ENCODE measurements around the gene KANK2.
A peak's percentile ranks its signal among the peaks of the same experiment; 100 is the strongest.

Gene KANK2

GRCh38 chr19:11201791-11202190, 4.4 kb upstream of the KANK2 start:
- DNase-seq (ENCODE audit: insufficient read length, low spot score) (no peak), FAIRE-seq (no peak)
- TF ChIP-seq SPI1 (IDR thresholded peaks at IDR 0.05; ENCODE audit: low read depth, low read length) (no peak), PAX5 (IDR thresholded peaks at IDR 0.05; ENCODE audit: insufficient read depth, low read length, severe bottlenecking) (no peak), TAF1 (IDR thresholded peaks at IDR 0.05; ENCODE audit: low read depth, low read length) (no peak), POLR2AphosphoS5 (IDR thresholded peaks at IDR 0.05; ENCODE audit: low read depth, low read length) (no peak), POU2F2 (IDR thresholded peaks at IDR 0.05; ENCODE audit: low read depth, low read length) (no peak), POLR2A (IDR thresholded peaks at IDR 0.05; ENCODE audit: low read depth, low read length) (no peak)

GRCh38 chr19:11200931-11201330, 3.6 kb upstream of the KANK2 start:
- TF ChIP-seq PAX5 (IDR thresholded peaks at IDR 0.05; ENCODE audit: insufficient read depth, low read length, severe bottlenecking) (no peak), POU2F2 (IDR thresholded peaks at IDR 0.05; ENCODE audit: low read depth, low read length) (no peak), TAF1 (IDR thresholded peaks at IDR 0.05; ENCODE audit: low read depth, low read length) (no peak), POLR2A (IDR thresholded peaks at IDR 0.05; ENCODE audit: low read depth, low read length) (no peak), SPI1 (IDR thresholded peaks at IDR 0.05; ENCODE audit: low read depth, low read length) (no peak), POLR2AphosphoS5 (IDR thresholded peaks at IDR 0.05; ENCODE audit: low read depth, low read length) (no peak)
- DNase-seq (ENCODE audit: insufficient read length, low spot score) (no peak), FAIRE-seq (no peak)

DNA sequence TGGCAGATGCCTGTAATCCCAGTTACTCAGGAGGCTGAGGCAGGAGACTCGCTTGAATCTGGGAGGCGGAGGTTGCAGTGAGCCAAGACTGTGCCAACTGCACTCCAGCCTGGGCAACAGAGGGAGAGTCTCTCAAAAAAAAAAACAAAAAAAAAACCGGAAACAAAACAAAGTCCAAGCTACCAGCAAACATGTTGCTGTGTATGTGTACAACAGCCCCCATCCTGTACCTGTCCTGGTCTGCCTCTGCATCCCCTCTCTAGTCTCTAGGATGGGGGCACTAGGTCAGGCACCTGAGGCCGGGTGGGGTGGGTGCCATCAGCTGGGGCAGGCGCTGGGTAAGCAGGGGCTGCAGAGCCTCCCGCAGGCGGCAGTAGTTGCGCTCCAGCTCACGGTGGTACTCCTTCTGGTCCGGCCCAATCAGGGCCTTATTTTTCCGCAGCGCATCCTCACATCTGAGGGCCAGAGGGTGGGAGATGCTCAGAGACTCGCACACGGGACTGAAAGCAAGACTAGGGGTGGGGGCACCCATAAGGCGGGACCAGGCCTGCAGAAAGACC, 2.8 kb upstream of the KANK2 start:
- FAIRE-seq (no peak), DNase-seq (ENCODE audit: insufficient read length, low spot score) (no peak)
- TF ChIP-seq PAX5 (IDR thresholded peaks at IDR 0.05; ENCODE audit: insufficient read depth, low read length, severe bottlenecking) (no peak), SPI1 (IDR thresholded peaks at IDR 0.05; ENCODE audit: low read depth, low read length) (no peak), POLR2AphosphoS5 (IDR thresholded peaks at IDR 0.05; ENCODE audit: low read depth, low read length) (no peak), POU2F2 (IDR thresholded peaks at IDR 0.05; ENCODE audit: low read depth, low read length) (no peak), POLR2A (IDR thresholded peaks at IDR 0.05; ENCODE audit: low read depth, low read length) (no peak), TAF1 (IDR thresholded peaks at IDR 0.05; ENCODE audit: low read depth, low read length) (no peak)

DNA sequence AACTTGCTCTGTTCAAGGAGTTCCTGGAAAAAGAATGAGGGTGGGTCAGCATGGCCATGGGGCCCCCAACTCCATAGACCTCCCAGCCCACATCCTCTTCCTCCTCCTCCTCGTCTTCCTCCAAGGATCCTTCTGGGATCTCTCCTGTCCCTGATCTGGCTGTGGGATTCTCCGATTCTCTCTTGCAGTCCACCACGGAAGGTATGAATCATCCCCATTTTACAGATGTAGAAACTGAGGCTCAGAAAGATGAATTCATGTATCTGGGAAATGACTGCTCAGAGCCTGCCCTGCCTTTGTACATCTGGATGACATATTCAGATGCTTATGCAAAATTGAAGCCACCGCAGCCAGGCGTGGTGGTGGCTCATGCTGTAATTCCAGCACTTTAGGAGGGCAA, 2.2 kb upstream of the KANK2 start:
- FAIRE-seq (no peak), DNase-seq (ENCODE audit: insufficient read length, low spot score) (no peak)
- no peak for TF ChIP-seq POU2F2 (IDR thresholded peaks at IDR 0.05; ENCODE audit: low read depth, low read length)

DNA sequence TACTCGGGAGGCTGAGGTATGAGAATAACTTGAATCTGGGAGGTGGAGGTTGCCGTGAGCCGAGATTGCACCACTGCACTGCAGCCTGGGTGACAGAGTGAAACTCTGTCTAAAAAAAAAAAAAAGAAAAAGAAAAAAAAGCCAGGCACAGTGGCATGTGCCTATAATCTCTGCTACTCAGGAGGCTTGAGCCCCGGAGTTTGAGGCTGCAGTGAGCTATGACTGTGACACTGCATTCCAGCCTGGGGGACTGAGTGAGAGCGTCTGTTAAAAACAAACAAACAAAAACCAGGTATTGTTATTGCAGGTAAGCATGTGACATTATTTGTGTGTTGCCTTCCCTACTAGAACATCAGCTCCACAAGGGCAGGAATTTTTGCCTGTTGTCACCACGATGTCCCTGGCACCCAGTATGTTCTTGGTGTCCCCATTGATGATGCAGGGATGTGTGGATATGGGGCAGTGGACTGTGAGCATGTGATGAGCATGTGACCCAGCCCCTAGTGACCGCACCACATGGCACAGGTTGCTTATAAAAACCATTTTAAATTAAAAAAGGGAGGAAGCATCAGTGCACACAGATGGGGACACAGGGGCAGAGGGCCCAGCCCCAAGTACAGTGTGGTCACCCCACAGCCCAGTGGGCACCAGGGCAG, 1.6 kb upstream of the KANK2 start:
- FAIRE-seq (no peak), DNase-seq (ENCODE audit: insufficient read length, low spot score) (no peak)
- TF ChIP-seq TAF1 (IDR thresholded peaks at IDR 0.05; ENCODE audit: low read depth, low read length) = no peak
- no peak for TF ChIP-seq POLR2A (IDR thresholded peaks at IDR 0.05; ENCODE audit: low read depth, low read length)
- no peak for TF ChIP-seq SPI1 (IDR thresholded peaks at IDR 0.05; ENCODE audit: low read depth, low read length)
- no peak for TF ChIP-seq POU2F2 (IDR thresholded peaks at IDR 0.05; ENCODE audit: low read depth, low read length)
- TF ChIP-seq POLR2AphosphoS5 (IDR thresholded peaks at IDR 0.05; ENCODE audit: low read depth, low read length) = no peak
- TF ChIP-seq PAX5 (IDR thresholded peaks at IDR 0.05; ENCODE audit: insufficient read depth, low read length, severe bottlenecking) = no peak

GRCh38 chr19:11198175-11198534, 810 bp upstream of the KANK2 start:
- FAIRE-seq (no peak), DNase-seq (ENCODE audit: insufficient read length, low spot score) (no peak)
- no peak for TF ChIP-seq POU2F2 (IDR thresholded peaks at IDR 0.05; ENCODE audit: low read depth, low read length)
- TF ChIP-seq POLR2AphosphoS5 (IDR thresholded peaks at IDR 0.05; ENCODE audit: low read depth, low read length) = no peak
- TF ChIP-seq PAX5 (IDR thresholded peaks at IDR 0.05; ENCODE audit: insufficient read depth, low read length, severe bottlenecking) = no peak
- TF ChIP-seq POLR2A (IDR thresholded peaks at IDR 0.05; ENCODE audit: low read depth, low read length) = no peak
- no peak for TF ChIP-seq SPI1 (IDR thresholded peaks at IDR 0.05; ENCODE audit: low read depth, low read length)

GRCh38 chr19:11196406-11197287, 698 bp downstream of the KANK2 start:
- FAIRE-seq (no peak), DNase-seq (ENCODE audit: insufficient read length, low spot score) (no peak)
- no peak for TF ChIP-seq POLR2A (IDR thresholded peaks at IDR 0.05; ENCODE audit: low read depth, low read length)
- no peak for TF ChIP-seq TAF1 (IDR thresholded peaks at IDR 0.05; ENCODE audit: low read depth, low read length)
- TF ChIP-seq SPI1 (IDR thresholded peaks at IDR 0.05; ENCODE audit: low read depth, low read length) = no peak
- no peak for TF ChIP-seq PAX5 (IDR thresholded peaks at IDR 0.05; ENCODE audit: insufficient read depth, low read length, severe bottlenecking)
- no peak for TF ChIP-seq POLR2AphosphoS5 (IDR thresholded peaks at IDR 0.05; ENCODE audit: low read depth, low read length)
- TF ChIP-seq POU2F2 (IDR thresholded peaks at IDR 0.05; ENCODE audit: low read depth, low read length) = no peak

DNA sequence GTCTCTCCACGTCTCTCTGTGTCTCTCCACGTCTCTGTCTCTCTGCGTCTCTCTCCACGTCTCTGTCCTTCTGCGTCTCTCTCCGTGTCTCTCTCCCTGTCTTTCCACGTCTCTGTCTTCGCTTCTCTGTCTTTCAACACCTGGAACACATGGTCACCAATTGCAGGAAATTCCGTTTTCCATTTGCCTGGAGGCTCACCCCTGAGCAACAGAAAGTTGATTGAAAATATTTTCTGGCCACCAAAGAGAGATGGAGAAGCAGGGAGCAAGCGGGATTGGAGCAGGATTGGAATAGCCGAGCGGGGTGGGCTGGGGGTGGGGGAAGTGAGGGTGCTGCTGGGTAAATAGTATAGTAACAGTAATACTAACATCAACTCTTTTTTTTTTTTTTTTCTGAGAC, 1.7 kb downstream of the KANK2 start:
- DNase-seq (ENCODE audit: insufficient read length, low spot score) (no peak), FAIRE-seq (no peak)
- TF ChIP-seq SPI1 (IDR thresholded peaks at IDR 0.05; ENCODE audit: low read depth, low read length) = no peak
- TF ChIP-seq POLR2AphosphoS5 (IDR thresholded peaks at IDR 0.05; ENCODE audit: low read depth, low read length) = no peak
- TF ChIP-seq TAF1 (IDR thresholded peaks at IDR 0.05; ENCODE audit: low read depth, low read length) = no peak
- TF ChIP-seq POU2F2 (IDR thresholded peaks at IDR 0.05; ENCODE audit: low read depth, low read length) = no peak
- TF ChIP-seq POLR2A (IDR thresholded peaks at IDR 0.05; ENCODE audit: low read depth, low read length) = no peak
- TF ChIP-seq PAX5 (IDR thresholded peaks at IDR 0.05; ENCODE audit: insufficient read depth, low read length, severe bottlenecking) = no peak

GRCh38 chr19:11194656-11195558, 2.4 kb downstream of the KANK2 start:
- DNase-seq (ENCODE audit: insufficient read length, low spot score) (no peak), FAIRE-seq (peak; percentile 13)
- TF ChIP-seq PAX5 (IDR thresholded peaks at IDR 0.05; ENCODE audit: insufficient read depth, low read length, severe bottlenecking) (no peak), POLR2A (IDR thresholded peaks at IDR 0.05; ENCODE audit: low read depth, low read length) (no peak), SPI1 (IDR thresholded peaks at IDR 0.05; ENCODE audit: low read depth, low read length) (no peak), TAF1 (IDR thresholded peaks at IDR 0.05; ENCODE audit: low read depth, low read length) (no peak), POLR2AphosphoS5 (IDR thresholded peaks at IDR 0.05; ENCODE audit: low read depth, low read length) (no peak), POU2F2 (IDR thresholded peaks at IDR 0.05; ENCODE audit: low read depth, low read length) (no peak)

Data from GM12891 (cell line).